ENCODE data around the gene LIPG. TPM values are rescaled to one million over a fixed set of nuclear protein-coding genes. Genes with fewer than 3 reads are reported as not detected.

Gene LIPG
- total and polyA plus RNA-seq, 9 of the 15 experiments (the other 6 are each of a cell fraction or from before 2014, with no cell fraction given): 0.76 to 1.8 (median 1.3) TPM

DNA sequence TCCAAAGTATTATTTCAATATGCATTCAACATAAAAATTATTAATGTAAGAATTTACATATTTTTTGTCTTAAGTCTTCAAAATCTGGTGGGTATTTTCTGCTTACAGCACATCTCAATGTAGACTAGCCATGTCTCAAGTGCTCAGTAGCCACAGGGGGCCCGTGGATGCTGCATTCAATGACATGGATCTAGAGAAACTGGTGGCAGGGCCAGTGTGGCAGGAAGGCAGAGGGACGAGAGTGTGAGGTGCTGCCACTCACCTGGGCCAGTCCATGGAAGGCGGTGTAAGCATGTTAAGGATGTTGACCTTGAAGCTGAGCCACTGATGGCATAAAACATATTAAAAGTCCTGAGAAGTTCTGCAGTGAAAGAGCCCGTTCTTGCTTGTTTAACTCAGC, 6.2 kb upstream of the LIPG start:
- CTCF ChIA-PET (ENCODE audit: low intra/inter-chr PET ratio): no interaction called here
- TF ChIP-seq ZC3H4 (CRISPR knock-in tag; IDR thresholded peaks at IDR 0.05; ENCODE audit: borderline replicate concordance) (no peak), ETV1 (tag; conservative IDR thresholded peaks at IDR 0.05; ENCODE audit: low read depth) (no peak), FOXA1 (IDR thresholded peaks at IDR 0.05; ENCODE audit: borderline replicate concordance) (no peak)
- TF ChIP-seq, protein P1, sequence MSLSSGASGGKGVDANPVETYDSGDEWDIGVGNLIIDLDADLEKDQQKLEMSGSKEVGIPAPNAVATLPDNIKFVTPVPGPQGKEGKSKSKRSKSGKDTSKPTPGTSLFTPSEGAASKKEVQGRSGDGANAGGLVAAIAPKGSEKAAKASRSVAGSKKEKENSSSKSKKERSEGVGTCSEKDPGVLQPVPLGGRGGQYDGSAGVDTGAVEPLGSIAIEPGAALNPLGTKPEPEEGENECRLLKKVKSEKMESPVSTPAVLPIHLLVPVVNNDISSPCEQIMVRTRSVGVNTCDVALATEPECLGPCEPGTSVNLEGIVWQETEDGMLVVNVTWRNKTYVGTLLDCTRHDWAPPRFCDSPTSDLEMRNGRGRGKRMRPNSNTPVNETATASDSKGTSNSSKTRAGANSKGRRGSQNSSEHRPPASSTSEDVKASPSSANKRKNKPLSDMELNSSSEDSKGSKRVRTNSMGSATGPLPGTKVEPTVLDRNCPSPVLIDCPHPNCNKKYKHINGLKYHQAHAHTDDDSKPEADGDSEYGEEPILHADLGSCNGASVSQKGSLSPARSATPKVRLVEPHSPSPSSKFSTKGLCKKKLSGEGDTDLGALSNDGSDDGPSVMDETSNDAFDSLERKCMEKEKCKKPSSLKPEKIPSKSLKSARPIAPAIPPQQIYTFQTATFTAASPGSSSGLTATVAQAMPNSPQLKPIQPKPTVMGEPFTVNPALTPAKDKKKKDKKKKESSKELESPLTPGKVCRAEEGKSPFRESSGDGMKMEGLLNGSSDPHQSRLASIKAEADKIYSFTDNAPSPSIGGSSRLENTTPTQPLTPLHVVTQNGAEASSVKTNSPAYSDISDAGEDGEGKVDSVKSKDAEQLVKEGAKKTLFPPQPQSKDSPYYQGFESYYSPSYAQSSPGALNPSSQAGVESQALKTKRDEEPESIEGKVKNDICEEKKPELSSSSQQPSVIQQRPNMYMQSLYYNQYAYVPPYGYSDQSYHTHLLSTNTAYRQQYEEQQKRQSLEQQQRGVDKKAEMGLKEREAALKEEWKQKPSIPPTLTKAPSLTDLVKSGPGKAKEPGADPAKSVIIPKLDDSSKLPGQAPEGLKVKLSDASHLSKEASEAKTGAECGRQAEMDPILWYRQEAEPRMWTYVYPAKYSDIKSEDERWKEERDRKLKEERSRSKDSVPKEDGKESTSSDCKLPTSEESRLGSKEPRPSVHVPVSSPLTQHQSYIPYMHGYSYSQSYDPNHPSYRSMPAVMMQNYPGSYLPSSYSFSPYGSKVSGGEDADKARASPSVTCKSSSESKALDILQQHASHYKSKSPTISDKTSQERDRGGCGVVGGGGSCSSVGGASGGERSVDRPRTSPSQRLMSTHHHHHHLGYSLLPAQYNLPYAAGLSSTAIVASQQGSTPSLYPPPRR (CRISPR knock-in tag; IDR thresholded peaks at IDR 0.05; ENCODE audit: borderline replicate concordance): no peak
- TF ChIP-seq, protein P2, sequence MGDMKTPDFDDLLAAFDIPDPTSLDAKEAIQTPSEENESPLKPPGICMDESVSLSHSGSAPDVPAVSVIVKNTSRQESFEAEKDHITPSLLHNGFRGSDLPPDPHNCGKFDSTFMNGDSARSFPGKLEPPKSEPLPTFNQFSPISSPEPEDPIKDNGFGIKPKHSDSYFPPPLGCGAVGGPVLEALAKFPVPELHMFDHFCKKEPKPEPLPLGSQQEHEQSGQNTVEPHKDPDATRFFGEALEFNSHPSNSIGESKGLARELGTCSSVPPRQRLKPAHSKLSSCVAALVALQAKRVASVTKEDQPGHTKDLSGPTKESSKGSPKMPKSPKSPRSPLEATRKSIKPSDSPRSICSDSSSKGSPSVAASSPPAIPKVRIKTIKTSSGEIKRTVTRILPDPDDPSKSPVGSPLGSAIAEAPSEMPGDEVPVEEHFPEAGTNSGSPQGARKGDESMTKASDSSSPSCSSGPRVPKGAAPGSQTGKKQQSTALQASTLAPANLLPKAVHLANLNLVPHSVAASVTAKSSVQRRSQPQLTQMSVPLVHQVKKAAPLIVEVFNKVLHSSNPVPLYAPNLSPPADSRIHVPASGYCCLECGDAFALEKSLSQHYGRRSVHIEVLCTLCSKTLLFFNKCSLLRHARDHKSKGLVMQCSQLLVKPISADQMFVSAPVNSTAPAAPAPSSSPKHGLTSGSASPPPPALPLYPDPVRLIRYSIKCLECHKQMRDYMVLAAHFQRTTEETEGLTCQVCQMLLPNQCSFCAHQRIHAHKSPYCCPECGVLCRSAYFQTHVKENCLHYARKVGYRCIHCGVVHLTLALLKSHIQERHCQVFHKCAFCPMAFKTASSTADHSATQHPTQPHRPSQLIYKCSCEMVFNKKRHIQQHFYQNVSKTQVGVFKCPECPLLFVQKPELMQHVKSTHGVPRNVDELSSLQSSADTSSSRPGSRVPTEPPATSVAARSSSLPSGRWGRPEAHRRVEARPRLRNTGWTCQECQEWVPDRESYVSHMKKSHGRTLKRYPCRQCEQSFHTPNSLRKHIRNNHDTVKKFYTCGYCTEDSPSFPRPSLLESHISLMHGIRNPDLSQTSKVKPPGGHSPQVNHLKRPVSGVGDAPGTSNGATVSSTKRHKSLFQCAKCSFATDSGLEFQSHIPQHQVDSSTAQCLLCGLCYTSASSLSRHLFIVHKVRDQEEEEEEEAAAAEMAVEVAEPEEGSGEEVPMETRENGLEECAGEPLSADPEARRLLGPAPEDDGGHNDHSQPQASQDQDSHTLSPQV (IDR thresholded peaks at IDR 0.05): no peak
- TF ChIP-seq, protein P3, sequence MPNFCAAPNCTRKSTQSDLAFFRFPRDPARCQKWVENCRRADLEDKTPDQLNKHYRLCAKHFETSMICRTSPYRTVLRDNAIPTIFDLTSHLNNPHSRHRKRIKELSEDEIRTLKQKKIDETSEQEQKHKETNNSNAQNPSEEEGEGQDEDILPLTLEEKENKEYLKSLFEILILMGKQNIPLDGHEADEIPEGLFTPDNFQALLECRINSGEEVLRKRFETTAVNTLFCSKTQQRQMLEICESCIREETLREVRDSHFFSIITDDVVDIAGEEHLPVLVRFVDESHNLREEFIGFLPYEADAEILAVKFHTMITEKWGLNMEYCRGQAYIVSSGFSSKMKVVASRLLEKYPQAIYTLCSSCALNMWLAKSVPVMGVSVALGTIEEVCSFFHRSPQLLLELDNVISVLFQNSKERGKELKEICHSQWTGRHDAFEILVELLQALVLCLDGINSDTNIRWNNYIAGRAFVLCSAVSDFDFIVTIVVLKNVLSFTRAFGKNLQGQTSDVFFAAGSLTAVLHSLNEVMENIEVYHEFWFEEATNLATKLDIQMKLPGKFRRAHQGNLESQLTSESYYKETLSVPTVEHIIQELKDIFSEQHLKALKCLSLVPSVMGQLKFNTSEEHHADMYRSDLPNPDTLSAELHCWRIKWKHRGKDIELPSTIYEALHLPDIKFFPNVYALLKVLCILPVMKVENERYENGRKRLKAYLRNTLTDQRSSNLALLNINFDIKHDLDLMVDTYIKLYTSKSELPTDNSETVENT (CRISPR knock-in tag; IDR thresholded peaks at IDR 0.05): no peak
- no peaks in the 10 kb centered on the region for H4K20me1 ChIP-seq (replicated peaks; ENCODE audit: control insufficient read depth, insufficient read depth, low read length)
- no peak overlapping the region for H3K9ac ChIP-seq (ENCODE audit: insufficient read depth in 1 of 2, low read depth in 2 of 2, low read length in 2 of 2)
- BruUV-seq (replicated peaks): no TSS peak
- FAIRE-seq (no peak), ATAC-seq (no peak), DNase-seq (ENCODE audit: extremely low read depth in 1 of 4, low spot score in 3 of 4) (no peak)
- H3K9me1 ChIP-seq (ENCODE audit: control insufficient read depth, insufficient read depth, low read length): no peaks in the 10 kb centered on the region
- H3K27ac ChIP-seq (ENCODE audit: extremely low read depth, low read depth, low read length): no peak overlapping the region
- no peaks in the 10 kb centered on the region for H3K79me2 ChIP-seq (ENCODE audit: control insufficient read depth, insufficient read depth, low read length)
- intact Hi-C loops (cut with micrococcal nuclease): loop anchor here (10.0 kb wide), 1 partner anchor 209 kb away; no protein-coding TSS in a partner anchor
- 0% methylated on average over 4 of the region's 4 CpGs for WGBS (ENCODE audit: insufficient coverage, low coverage, missing lambda C conversion rate)
- H3K4me1 ChIP-seq (replicated peaks in 1 of 2; ENCODE audit: control insufficient read depth in 2 of 2, insufficient read depth in 2 of 2, low read length in 2 of 2): peaks cover 0 to under 1% of the 10 kb centered on the region in 2 experiments; a peak in 1 of 5 replicates
- no peak overlapping the region for H3K4me2 ChIP-seq (ENCODE audit: insufficient read depth, low read length)
- POLR2A ChIA-PET: interaction anchor here (0.6 kb wide), 1 partner anchor 621 kb away, joined by 3 read pairs; no protein-coding TSS in a partner anchor
- peaks cover 0 to 5% of the 10 kb centered on the region in 2 experiments; a peak in 3 of 5 replicates for H3K27me3 ChIP-seq (ENCODE audit: control insufficient read depth in 2 of 2, insufficient read depth in 2 of 2, low read length in 2 of 2)
- in situ Hi-C loops (cut with MboI): no loop called here
- no peaks in the 10 kb centered on the region for H3K9me3 ChIP-seq (replicated peaks; ENCODE audit: control insufficient read depth, insufficient read depth, low read depth, low read length)
- no peak overlapping the region for H2AFZ ChIP-seq (ENCODE audit: low read depth, low read length)
- no peak overlapping the region for H3K4me3 ChIP-seq
- H3K36me3 ChIP-seq (ENCODE audit: control insufficient read depth, insufficient read depth, low read length): no peaks in the 10 kb centered on the region

All from K562 (cell line).